GM12878 (cell line): Measurements from ENCODE around the gene CHN1. TPM values are rescaled to one million over a fixed set of nuclear protein-coding genes. Genes with fewer than 3 reads are reported as not detected.

Experiments
- ATAC-seq: fragments of 200-7000 bp; cut with Tn5 transposase; 3 replicates; pipeline ENCODE4 v1.9.1; 2020; ENCODE audit warnings: mild to moderate bottlenecking, moderate library complexity
- BruUV-seq: library from RNA; stranded (reverse); fragments of 400-500 nt; replicated peaks from 2 replicates; lab custom pipeline; 2021; lab: Mats Ljungman, UMichigan
- CTCF ChIA-PET: fragments of 300-600 bp; sonication (Branson Sonifier 250); formaldehyde crosslinking; extraction: SDS; loops from one replicate; lab custom pipeline; 2021; ENCODE audit warnings: inconsistent platforms; lab: Yijun Ruan, JAX
- POLR2A ChIA-PET: fragments of 350-600 bp; formaldehyde crosslinking; extraction: SDS; loops from one replicate; lab custom pipeline; 2021; ENCODE audit warnings: inconsistent platforms; lab: Charles Lee
- RAD21 ChIA-PET: fragments of 300-600 bp; sonication (Branson Sonifier 250); formaldehyde crosslinking; loops from one replicate; lab custom pipeline; 2023; ENCODE audit warnings: antibody characterized with exemption; ENCODE audit not compliant: unreplicated experiment; lab: Charles Lee
- SMC1A ChIA-PET: fragments of 300-600 bp; sonication (Branson Sonifier 250); formaldehyde crosslinking; loops from one replicate; lab custom pipeline; 2023; ENCODE audit not compliant: unreplicated experiment, uncharacterized antibody; lab: Charles Lee
- DNase-seq: peaks from one replicate; pipeline ENCODE4 v3.0.0-alpha.2; 2011; ENCODE audit warnings: low read depth, low spot score
- FAIRE-seq: peaks from 3 replicates; lab custom pipeline; 2011; peaks lifted over from hg19 to GRCh38; lab: Jason Lieb, UNC
- H2AFZ ChIP-seq: 2 replicates; pipeline ENCODE4 v1.6.0; 2011; ENCODE audit warnings: low read depth, low read length, control low read depth; ENCODE audit not compliant: control insufficient read depth
- H3K27ac ChIP-seq: 2 replicates; pipeline ENCODE4 v1.5.1; 2011; ENCODE audit warnings: control low read depth; ENCODE audit not compliant: control insufficient read depth, insufficient read depth
- H3K27me3 ChIP-seq, 2 experiments: replicated peaks in 1 of 2; 2 replicates each; pipeline versions ENCODE4 v1.6.0 to v1.6.1; 2011; ENCODE audit warnings: low read length in 1 of 2; ENCODE audit not compliant: control insufficient read depth in 2 of 2, insufficient read depth in 2 of 2
- H3K36me3 ChIP-seq, 2 experiments: 2 replicates each; pipeline ENCODE4 v1.5.1; 2011; ENCODE audit warnings: low read length in 1 of 2; ENCODE audit not compliant: control insufficient read depth in 2 of 2, insufficient read depth in 2 of 2
- H3K4me1 ChIP-seq: 2 replicates; pipeline ENCODE4 v1.6.1; 2011; ENCODE audit warnings: mild to moderate bottlenecking, low read length, moderate library complexity, mixed read lengths; ENCODE audit not compliant: control insufficient read depth, insufficient read depth
- H3K4me2 ChIP-seq: 2 replicates; pipeline ENCODE4 v1.6.0; 2011; ENCODE audit warnings: control low read depth; ENCODE audit not compliant: control insufficient read depth, insufficient read depth
- H3K4me3 ChIP-seq: fragments of 200-600 bp; sonication (generic); 2 replicates; pipeline ENCODE4 v1.5.1; 2016
- H3K79me2 ChIP-seq: 2 replicates; pipeline ENCODE4 v1.6.0; 2011; ENCODE audit warnings: low read length; ENCODE audit not compliant: control insufficient read depth, insufficient read depth
- H3K9ac ChIP-seq: 2 replicates; pipeline ENCODE4 v1.8.0; 2011; ENCODE audit warnings: low read length, control low read depth, mixed read lengths; ENCODE audit not compliant: control insufficient read depth, insufficient read depth
- H3K9me3 ChIP-seq: replicated peaks from 3 replicates; pipeline ENCODE4 v1.5.1; 2011; ENCODE audit warnings: mild to moderate bottlenecking, low read length; ENCODE audit not compliant: control insufficient read depth, insufficient read depth
- H4K20me1 ChIP-seq: 2 replicates; pipeline ENCODE4 v1.6.0; 2011; ENCODE audit not compliant: control insufficient read depth, insufficient read depth
- BCL3 ChIP-seq: IDR thresholded peaks from 2 replicates; pipeline ENCODE4 v1.6.1; 2011; ENCODE audit warnings: borderline replicate concordance, low read depth, mild to moderate bottlenecking, moderate library complexity, low read length; ENCODE audit not compliant: insufficient read depth, poor library complexity, severe bottlenecking
- NFYB ChIP-seq: IDR thresholded peaks from 2 replicates; pipeline ENCODE4 v1.6.1; 2011; ENCODE audit warnings: low read depth, mild to moderate bottlenecking, low read length, improper control_type of control experiment, moderate library complexity; ENCODE audit not compliant: insufficient read depth
- SP1 ChIP-seq: IDR thresholded peaks from one replicate; pipeline ENCODE4 v1.6.1; 2011; ENCODE audit warnings: low read depth, low read length
- USF1 ChIP-seq: IDR thresholded peaks from 2 replicates; pipeline ENCODE4 v1.6.1; 2011; ENCODE audit warnings: borderline replicate concordance, low read depth, mild to moderate bottlenecking, moderate library complexity, mixed read lengths, low read length; ENCODE audit not compliant: insufficient read depth; ENCODE audit errors: extremely low read length
- YY1 ChIP-seq: IDR thresholded peaks from 2 replicates; pipeline ENCODE4 v1.6.1; 2011; ENCODE audit warnings: low read depth, mild to moderate bottlenecking, low read length
- WGBS: methylation state at CpG from one replicate; pipeline ENCODE4 v1.1.6; 2016; ENCODE audit warnings: low lambda C conversion rate; ENCODE audit not compliant: insufficient replicate concordance, insufficient coverage; ENCODE audit errors: missing lambda C conversion rate; 5-methylcytosine and 5-hydroxymethylcytosine counted together
- in situ Hi-C: fragments of 300-500 bp; cut with MboI; formaldehyde crosslinking; loops from 9 replicates; pipeline ENCODE4 v1.14.3; 2018; ENCODE audit warnings: mixed read lengths
- intact Hi-C: fragments of 100-400 bp; cut with micrococcal nuclease; formaldehyde crosslinking; loops from one replicate; pipeline ENCODE4 v1.14.2; 2022; ENCODE audit not compliant: unreplicated experiment
- polyA plus RNA-seq, 11 experiments: library from polyadenylated mRNA; depleted of rRNA in 4 of 11; unstranded in 6 of 11; stranded (reverse) in 5 of 11; fragments of >200 nt; fragmentation: Nextera tagmentation in 4 of 11; fragmentation: Illumina TruSeq in 1 of 11; extraction: Ambion mirVana in 4 of 11; extraction: Trizol in 1 of 11; gene quantifications; 1 replicate in 1 of 11; 2 replicates in 10 of 11; pipeline versions ENCODE4 v1.2.1 to v1.2.3, GENCODE V29; 2011 to 2016; ENCODE audit warnings: inconsistent platforms in 2 of 11, missing spikeins in 2 of 11, low read depth in 1 of 11
- total RNA-seq, 4 experiments: library from RNA; depleted of rRNA in 3 of 4; stranded (reverse); fragments of >200 nt in 3 of 4; fragmentation: Illumina TruSeq in 1 of 4; extraction: Trizol in 1 of 4; gene quantifications; 2 replicates each; pipeline versions ENCODE4 v1.2.1 to v1.2.3, GENCODE V29; 2013 to 2021
- TF ChIP-seq, protein P1 (sequence below): IDR thresholded peaks from 2 replicates; pipeline ENCODE4 v1.6.1; 2012; ENCODE audit warnings: low read depth, low read length, improper control_type of control experiment

CHN1 gene
- total and polyA plus RNA-seq, 10 of the 15 experiments (the other 5 are each of a cell fraction or from before 2014, with no cell fraction given), result 0.18 to 0.92 (median 0.53) TPM; not detected in 1

- DNase-seq (no peak), FAIRE-seq (no peak), ATAC-seq (no peak)
- no peak overlapping the region for H3K27ac ChIP-seq
- 42% methylated on average over 6 of the region's 6 CpGs for WGBS
- no peak overlapping the region for H3K4me2 ChIP-seq
- H3K9me3 ChIP-seq, result no peaks in the 10 kb centered on the region; the same call in 2 of the 3 replicates
- no peaks in the 10 kb centered on the region for H4K20me1 ChIP-seq
- H3K79me2 ChIP-seq, result no peaks in the 10 kb centered on the region
- ChIA-PET SMC1A (no interaction called here), POLR2A (no interaction called here)
- no peaks in the 10 kb centered on the region for H3K36me3 ChIP-seq
- H3K4me1 ChIP-seq, result no peaks in the 10 kb centered on the region
- no TSS peak for BruUV-seq
- H3K9ac ChIP-seq, result no peak overlapping the region
- H3K27me3 ChIP-seq, result peaks cover 0 to 4% of the 10 kb centered on the region in 2 experiments; a peak in 1 of 4 replicates
- intact Hi-C loops, result no loop called here
- TF ChIP-seq USF1, result no peak
- no peak for TF ChIP-seq NFYB
- TF ChIP-seq BCL3, result no peak
- TF ChIP-seq, protein P1, sequence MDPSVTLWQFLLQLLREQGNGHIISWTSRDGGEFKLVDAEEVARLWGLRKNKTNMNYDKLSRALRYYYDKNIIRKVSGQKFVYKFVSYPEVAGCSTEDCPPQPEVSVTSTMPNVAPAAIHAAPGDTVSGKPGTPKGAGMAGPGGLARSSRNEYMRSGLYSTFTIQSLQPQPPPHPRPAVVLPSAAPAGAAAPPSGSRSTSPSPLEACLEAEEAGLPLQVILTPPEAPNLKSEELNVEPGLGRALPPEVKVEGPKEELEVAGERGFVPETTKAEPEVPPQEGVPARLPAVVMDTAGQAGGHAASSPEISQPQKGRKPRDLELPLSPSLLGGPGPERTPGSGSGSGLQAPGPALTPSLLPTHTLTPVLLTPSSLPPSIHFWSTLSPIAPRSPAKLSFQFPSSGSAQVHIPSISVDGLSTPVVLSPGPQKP, result no peak
- TF ChIP-seq SP1, result no peak
- no peak for TF ChIP-seq YY1
- TF ChIP-seq, all 136 proteins: peak for 0
- RAD21 ChIA-PET, result no interaction called here
- no peak overlapping the region for H3K4me3 ChIP-seq
- no peak overlapping the region for H2AFZ ChIP-seq
- CTCF ChIA-PET, result no interaction called here
- in situ Hi-C loops, result no loop called here
These were observed 38.1 kb downstream of the CHN1 start for GRCh38 chr2:174967086-174967485.
